Measurements from ENCODE around the gene CYREN.

DNA sequence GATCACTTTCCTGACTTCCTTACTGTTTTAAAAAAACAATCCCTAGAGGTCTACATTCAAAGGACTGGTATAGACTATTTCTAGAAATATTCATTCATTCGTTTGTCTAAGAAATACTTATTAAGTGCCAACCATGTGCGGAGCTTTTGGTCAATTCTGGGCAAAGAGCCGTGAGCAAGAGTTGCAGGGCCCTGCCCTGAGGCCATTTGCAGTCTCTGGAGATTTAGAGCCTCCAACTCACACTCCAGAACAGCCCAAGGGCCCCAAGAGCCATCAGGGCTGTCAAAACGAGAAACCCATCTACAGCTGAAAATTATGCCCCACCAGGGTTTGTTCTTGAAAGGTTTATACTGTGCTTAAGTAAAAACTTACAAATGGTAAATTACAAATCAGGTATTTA lies 24.6 kb upstream of the CYREN start:
- TF ChIP-seq, protein P1, sequence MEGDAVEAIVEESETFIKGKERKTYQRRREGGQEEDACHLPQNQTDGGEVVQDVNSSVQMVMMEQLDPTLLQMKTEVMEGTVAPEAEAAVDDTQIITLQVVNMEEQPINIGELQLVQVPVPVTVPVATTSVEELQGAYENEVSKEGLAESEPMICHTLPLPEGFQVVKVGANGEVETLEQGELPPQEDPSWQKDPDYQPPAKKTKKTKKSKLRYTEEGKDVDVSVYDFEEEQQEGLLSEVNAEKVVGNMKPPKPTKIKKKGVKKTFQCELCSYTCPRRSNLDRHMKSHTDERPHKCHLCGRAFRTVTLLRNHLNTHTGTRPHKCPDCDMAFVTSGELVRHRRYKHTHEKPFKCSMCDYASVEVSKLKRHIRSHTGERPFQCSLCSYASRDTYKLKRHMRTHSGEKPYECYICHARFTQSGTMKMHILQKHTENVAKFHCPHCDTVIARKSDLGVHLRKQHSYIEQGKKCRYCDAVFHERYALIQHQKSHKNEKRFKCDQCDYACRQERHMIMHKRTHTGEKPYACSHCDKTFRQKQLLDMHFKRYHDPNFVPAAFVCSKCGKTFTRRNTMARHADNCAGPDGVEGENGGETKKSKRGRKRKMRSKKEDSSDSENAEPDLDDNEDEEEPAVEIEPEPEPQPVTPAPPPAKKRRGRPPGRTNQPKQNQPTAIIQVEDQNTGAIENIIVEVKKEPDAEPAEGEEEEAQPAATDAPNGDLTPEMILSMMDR (IDR thresholded peaks at IDR 0.05), result no peak
- TF ChIP-seq POLR2A (IDR thresholded peaks at IDR 0.05) (no peak), EP300 (IDR thresholded peaks at IDR 0.05) (no peak)

Measured in sigmoid colon (tissue), 4 donors.